ENCODE data around the gene SNCAIP.

The SNCAIP gene

DNA sequence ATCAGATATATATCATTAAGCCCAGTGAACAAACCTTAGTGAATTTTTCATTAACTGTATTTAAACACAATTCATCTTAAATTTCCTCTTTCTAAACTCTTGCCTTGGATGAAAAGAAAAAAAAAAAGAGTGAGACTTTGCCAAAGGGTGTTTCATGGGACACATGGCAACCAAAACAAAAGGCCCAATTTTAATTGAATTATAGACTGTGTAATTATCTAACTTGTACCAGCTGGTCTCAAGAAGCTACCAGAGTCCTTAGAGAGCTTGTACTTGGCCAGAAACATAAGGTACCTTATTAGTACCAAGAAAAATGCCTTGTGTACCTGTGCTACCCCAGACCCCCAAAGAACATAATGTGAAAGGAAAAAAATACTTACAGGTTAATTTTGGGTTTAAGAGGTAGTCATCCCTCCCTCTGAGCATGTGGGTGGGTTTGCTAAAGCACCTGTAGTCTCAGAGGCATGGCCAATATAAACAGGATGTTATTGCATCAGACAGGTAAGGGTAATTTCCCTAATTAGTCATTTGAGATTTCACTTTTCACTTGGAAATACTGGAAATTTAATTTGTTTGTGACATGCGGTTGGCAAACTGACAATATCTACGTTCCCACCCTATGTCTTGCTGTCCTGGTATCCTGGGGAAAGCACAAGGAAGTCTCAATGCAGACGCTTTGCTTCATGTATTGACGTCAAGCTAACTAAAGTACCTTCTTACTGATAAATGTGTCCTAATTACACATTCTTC, 90.1 kb downstream of the SNCAIP start:
- DNase-seq = no peak

DNA sequence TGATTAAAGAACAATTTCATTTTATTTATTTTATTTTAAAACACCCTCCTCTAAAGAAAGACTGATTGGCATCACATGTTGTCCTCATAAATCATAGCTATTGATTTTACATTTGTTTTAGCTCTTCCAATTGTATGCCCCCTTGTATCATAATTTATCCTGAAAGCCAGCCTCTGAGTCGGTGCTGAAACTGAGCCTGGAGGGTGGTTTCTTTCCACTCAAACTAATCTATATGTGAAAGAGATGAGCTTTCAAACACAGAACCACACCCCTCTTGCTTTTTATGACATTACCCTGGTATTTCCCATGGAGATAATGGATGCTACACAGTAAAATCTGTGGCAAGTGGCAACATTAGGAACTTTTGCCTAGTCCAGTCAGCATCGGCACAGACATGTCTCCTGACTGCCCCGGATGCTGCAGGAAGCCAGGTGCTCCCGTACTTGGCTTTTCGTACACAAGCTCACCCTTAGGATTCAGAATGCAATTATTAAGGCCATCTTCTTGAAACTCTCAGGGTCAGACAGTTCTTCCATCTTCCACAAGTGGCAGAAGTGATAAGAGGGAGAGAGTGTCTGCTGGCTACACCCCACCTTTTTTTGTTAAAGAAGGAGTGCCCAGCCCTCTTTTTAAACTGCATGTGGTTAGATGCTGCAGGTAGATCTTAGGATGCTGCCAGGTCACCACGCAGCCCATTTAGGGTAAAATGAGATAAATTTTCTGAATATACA, 91.1 kb downstream of the SNCAIP start:
- no peak for DNase-seq

DNA sequence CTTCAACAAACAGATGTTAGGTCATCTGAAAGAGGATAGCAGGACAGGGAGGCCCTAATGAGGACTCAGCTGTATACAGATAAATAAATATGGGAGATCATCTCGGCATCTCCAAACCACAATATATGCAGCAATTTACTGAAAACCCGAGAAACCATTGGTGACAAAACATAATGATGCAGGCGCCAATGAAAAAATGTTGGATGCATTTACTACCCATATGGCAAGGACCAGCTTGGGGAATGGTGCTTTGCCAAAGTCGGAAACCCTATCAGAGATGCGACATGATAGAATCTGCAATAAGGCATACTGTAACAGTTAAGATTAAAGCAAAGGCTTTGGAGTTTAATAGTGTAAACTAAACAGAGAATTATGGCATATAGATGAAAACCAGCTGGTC, 92.0 kb downstream of the SNCAIP start:
- DNase-seq = no peak

DNA sequence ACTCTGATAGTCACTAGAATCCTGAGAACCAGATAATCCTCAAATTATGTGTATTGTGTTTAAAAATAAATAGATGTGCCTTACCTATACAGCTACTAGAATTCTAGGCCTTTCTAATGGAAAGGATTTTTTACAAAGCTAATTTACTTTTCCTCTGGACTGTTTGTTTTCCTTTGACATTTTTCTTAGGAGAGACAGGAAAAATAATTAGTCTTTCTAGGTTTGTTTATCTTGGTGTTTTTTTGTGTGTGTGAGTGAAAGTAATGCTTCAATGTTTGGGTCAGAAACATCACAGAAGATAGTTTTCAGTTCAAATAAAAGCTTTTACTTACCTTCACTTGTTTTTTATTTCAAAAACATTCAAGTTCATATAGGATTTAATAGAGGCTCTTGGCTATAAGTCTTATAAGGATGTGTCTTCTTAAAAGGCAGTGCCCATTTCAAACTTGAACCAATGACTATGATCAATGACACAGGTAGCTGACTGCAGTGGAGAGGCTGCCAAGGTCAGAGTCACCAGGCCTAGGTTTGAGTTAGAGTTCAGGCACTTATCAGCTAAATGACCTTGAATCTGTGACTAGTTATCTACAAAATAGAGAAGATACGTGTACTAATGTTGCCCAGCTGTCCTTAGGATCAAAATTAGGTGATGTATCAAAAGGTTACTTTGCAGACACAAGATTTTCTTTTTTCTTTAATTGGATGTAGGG, 92.8 kb downstream of the SNCAIP start:
- DNase-seq = no peak

DNA sequence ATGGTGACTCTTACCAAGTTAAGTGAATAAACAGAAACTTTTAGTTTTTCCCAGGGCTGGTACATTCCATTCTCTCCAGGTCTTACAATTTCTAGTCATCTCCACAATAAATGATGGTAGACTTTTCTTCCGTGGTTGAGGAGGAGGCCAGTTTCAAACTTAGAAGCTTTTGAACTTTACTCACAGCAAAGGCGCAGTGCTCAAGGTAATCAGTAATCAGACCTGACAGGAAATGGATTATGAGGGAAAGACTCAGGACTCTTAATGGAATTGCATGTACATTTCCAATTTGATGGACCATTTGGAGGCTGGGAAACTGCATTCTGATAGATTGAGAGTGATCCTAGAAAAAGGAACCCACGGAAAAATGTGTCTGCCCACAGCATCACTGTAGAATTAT, 93.7 kb downstream of the SNCAIP start:
- DNase-seq = no peak

DNA sequence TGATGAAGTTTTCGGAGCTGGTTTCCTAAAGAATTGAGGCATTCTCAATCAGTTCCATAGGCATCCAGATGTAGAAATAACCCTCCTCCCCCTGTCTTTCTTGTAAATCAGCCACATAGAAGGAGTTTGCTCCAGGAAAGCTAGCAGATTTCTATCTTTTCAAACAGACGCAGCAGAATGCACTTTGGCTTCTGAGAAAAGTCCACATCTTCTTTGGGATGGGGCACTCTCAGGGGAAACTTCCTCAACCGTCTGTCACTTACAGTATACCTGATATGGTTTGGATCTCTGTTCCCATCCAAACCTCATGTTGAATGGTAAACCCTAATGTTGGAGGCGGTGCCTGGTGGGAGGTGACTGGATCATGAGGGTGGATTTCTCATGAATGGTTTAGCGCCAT, 94.1 kb downstream of the SNCAIP start:
- no peak for DNase-seq

DNA sequence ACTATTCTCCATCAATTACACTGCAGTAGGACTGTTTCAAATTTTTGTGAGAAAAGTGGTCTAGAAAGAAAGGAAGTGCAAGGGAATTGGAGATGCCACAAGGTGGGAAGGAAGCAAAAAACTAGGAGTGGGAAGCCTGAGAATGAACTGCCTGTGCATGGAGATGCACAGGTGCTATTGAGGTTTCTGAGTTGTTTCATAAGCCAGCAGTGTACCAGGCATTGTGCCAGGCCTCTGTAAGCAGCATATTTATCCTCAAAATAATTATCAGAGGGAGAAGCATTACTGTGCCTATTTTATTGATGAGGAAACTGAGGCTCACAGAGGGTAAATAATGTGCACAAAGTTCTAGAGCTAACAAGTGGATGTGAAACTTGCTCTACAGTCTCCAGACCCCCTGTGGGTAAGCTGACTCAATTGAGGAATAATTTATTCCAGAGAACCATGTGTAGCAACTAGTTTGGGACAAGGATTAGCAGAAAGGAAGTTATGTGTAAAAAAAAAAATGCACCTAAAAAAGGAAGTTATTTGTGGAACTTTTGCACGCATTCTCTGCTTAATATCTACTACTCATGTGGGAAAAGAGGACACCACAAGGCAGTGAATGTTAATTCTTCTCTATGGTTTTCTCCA, 96.7 kb downstream of the SNCAIP start:
- DNase-seq = no peak

DNA sequence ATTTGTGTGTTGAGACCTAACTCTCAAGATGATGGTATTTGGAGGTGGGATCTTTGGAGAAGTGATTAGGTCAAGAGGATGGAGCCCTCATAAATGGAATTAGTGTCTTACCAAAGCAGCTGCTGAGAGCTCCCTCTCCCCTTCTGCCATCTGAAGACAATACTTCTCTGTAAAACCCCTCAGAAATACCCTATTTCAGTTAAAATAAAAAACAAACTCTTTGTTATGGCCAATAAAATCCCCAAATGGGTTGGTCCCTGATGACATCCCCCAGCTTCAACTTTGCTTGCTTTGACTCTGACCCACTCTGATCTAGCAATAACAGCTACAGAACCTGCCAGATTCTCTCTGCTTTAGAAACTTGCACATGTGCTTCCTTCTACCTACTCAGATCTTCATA, 100.9 kb downstream of the SNCAIP start:
- DNase-seq = no peak

DNA sequence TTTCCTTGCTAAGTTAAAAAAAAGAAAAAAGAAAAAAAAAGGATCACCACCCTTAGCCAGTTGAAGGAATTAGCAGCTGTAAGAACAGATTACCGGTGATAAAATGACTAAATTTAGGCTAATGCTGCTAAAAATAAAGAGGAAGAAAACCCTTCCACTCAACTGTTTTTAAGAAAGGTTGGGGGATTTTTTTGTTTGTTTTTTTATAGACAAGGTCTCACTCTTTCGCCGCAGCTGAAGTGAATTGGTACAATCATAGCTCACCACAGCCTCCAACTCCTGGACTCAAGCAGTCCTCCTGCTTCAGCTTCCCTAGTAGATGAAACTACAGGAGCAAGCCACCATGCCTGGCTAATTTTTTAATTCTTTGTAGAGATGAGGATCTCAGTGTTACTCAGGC, 101.7 kb downstream of the SNCAIP start:
- no peak for DNase-seq

DNA sequence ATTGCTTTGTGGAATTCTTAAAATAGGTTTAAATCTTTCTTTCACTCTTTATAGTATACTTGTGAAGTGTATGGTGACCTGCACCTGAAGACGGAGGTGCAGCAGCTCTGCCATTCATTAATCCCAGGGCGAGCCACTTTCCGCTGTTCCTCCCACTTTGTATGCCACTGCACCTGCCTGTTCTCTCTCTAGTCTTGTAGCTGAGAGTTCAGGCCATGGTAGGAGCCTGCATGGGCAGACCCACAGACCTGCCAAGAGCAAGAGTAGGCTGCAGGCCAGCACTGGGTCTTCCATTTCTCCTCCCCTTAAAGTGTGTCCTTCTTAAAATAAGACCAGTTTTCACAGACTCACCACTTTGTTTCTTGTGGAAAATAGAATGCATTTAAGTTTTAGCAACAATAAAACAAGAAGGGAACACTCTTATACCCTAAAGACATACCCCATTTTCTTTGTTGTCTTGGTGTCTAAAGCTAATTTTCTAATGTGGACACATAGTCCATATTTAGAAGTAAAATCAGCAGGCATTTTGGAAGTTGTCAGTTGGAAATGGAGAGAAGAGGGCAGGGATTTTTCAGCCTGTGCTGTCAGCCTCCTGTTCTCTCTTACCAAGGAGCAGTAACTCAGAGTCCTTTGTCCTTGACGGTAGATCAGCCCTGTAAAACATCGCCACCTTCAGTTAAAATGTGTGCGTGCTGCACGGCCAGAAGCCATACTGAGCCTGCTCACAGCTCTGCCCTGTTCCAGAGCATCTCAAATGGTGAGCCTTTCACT, 103.2 kb downstream of the SNCAIP start:
- DNase-seq = peak; percentile 21 to 49

DNA sequence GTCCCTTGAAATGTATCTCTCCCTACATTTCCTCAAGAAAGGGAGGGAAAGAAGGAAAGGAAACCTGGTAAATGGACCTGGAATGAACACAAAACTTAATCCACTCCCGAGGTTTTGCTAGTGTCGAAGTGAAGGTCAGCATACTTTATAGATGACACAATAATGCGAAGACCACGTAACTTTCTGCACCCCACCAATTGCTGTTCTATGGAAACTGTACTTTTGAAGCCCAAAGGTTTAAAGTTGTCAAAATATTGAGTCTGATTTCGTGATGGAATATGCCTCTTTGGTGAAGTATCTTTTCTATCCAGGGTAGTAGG, 103.7 kb downstream of the SNCAIP start:
- DNase-seq = no peak

DNA sequence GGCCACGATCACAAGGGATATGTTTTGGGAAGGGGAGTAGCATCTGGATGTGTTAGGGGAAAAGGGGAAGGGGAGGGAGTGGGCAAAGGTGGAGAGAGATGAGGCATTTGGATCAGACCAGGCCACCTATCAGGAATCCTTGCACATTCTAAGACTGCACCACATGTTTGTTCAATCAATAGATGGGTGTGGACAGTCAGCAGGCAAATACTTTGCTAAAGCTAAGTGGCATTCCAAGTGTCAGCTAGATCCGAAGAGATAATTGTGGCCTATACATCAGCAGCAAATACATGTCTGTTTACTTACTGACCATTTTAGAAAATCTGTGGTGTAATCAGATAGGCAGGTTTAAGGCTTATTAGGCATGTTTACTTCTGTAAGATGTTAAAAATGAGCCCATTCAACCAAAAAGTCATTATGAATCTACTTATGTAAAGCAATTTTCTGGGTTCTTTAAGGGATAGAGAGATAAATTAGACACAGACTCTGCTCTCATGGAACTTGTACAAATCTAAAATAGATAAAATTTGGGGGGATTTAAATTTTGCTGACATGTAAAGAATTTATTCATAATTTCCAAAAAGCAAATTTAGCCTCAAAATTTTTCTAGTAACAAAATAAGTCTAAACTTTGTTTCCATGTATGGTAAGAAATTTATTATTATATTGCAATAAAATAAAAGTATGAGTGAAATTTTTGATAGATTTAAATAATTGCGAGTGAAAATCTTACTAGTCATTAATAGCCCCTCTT, 107.3 kb downstream of the SNCAIP start:
- peak in 1 of 2 experiments; percentile 25 for DNase-seq

DNA sequence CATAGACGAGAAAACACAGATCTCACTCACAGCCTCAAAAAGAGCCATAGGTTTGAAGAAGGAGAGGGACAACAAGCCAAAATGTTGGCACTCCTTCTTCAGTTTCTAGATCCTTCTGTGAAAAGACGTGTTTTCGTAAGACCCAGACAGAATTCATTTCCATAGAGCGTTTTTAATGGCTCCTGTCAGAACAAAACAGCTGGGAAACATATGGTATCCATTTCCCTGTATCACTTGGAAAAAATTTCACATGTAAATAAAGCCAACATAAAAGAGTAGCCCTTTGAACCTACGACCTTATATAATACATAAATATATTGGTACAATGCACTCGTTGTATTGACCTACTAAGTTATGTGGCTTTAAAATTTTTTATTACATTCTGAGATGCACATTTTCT, 108.1 kb downstream of the SNCAIP start:
- DNase-seq = no peak

DNA sequence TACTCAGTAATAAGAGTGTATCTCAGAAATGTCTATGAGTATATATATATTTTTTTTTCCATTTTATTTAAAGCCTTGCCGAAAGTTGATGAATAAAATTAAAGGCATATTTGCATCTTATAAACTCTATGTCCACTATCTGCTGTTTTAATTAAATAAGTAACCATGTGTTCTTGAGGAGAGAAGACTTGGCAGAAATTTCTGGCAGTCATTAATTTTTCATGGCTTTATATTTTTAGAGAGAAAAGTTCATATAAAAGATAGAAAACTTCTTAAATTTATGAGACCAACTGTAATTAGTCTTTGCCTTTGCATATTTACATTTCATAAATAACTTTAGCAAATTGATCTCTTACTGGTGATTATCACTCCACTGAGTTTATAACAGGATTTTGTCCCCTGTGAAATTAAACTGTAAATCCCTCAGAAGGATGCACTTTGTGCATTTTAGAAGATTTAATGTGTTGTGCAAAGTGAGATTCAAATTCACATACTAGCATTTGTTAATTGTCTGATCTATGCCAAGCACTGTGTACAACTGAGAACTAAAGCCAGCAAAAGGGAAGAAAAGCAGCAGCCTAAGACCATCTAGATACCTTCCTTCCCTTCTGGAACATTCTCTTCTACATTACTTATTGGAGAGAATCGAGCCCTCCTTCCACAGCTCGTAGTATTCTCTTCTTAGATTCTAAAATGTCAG, 108.7 kb downstream of the SNCAIP start:
- DNase-seq = no peak

DNA sequence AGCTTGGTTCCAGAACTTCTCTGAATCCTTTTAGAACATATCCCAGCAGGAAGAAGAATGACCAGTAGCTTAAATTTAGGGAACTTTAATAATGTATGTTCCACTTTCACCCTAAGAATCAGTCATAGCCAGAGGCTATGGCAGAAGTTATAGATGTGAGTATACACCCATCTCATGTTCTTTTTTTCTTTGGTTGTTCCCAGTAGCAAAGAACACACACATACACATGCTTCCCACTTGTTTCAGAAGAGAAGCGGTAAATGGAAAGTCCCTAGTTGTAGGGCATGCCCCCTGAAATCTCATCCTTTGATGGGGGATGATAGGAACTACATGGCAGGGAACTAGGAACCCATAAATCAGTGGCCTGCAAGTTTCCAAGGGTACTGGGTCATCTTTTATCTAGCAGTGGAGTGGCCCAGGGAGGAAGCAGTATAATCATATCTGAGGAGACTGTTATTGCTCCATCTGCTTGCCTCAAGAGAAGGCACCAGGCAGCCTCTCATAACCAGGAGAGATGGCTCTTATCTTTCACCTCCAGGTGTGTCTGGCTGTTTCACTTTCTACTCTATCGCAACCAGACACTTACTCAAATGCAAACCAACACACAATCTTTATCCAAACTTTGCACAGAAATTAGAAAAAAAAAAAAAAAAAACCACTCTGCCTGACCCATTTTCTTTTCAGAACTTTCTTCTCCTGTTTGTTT, 109.5 kb downstream of the SNCAIP start:
- DNase-seq = no peak

DNA sequence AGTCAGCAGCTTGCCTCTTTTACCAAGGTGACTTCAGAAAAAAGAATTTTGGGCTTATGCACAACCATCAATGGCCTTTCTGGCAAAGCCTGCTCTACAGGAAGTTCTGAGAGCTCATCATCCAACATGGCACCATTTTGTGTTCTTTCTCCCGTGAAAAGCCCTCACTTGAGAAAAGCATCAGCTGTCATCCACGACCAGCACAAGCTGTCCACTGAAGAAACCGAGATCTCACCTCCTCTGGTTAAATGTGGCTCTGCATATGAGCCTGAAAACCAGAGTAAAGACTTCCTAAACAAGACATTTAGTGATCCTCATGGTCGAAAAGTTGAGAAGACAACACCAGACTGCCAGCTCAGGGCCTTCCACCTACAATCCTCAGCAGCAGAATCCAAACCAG, 111.2 kb downstream of the SNCAIP start:
- no peak for DNase-seq

DNA sequence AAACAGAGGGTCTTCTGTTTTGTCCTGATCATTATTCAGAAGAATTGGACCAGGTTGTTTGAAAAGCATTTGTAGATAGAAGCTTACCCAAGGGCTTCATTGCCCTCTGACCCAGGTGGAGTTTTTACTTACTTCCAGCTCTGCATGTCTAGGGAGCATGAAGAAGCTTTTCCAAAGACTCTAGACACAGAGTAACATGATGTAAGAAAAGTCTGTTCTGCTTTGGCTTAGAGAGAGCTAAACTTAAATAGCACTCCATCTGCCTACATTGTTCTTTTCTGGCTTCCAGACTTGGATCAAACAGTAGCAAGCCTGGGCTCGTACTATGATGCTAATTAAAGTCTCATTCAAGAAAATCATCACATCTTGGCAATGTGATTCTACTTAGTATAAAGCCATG, 112.1 kb downstream of the SNCAIP start:
- DNase-seq = no peak

DNA sequence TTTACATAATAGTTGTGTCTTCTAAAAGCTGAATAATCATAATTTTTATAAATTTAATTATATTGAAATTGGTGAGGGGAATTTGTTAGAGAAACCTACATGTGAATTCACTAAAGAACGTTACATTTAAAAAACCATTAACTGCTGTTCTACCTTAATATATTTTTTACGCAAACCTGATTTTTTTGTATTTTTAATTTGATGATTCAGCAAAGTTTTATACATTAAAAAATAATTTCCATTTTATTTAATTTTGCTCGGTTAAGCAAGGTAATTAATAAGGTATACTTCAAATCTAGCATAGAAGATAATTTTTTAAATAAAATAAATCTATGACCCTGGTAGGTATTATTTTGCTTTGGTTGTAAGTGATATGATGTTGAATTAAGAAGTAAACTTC, 114.3 kb downstream of the SNCAIP start:
- DNase-seq = no peak

DNA sequence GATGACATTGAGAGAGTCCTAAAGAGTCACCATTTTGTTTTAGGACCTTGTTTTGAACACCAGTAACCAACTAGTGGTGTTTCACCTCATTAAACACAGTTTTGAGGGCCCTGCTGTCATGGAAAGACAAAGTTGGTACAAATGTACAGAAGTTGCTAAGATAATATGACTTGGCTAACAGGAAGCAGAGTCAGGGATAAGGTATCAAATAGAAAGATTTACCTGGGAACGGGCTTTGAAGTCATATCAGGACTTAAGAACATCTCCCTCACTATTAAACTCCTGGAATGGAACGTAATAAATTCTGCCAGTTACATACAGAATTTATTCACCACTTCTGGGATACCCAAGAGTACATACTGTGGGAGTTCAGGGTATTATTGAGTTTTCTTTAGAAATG, 115.6 kb downstream of the SNCAIP start:
- no peak for DNase-seq

DNA sequence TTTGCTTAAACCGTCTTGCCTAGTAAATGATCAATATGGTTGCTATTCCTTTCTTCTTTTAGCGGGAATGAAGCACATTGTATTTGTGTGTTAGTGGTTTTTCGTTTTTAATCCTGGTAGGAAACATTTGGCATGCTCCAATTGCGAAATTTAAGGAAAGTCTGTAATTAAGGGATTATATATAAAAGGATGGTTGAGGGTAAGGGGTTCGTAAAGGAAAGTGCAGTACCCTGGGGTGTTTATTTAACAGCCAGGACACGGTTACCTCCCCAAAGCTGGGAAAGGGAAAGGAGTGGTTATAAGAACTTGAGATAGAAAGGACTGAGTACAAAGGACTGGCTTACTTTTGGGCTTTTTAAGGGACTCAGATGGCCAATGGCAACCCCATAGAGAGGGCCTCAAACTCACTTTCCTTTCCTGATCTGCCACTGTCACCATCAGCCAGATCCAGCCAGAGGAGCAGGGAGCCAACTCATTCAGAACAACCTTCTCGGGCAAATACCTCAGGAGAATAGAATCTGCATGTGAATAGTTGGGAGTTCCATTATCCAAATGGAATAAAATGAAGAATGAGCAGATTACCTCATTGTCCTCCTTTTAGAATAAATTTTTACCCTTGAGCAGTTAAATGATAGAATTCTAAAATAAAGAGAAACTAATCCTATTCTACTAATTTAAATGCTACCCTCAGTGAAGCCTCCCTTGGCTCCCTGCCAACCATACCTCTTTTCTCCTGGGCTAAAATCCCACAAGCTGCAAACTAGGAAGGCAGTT, 117.7 kb downstream of the SNCAIP start:
- no peak for DNase-seq

All from NCI-H187 (cell line).